ENCODE results near the gene CRHR2. TPM values are rescaled to one million over a fixed set of nuclear protein-coding genes. Genes with fewer than 3 reads are reported as not detected.

Gene CRHR2
- total RNA-seq, 1 experiment from 2014 or later, result 0.22 TPM

- Mint-ChIP-seq H3K27me3 (ENCODE audit: low read depth) (no peaks in the 10 kb centered on the region), H3K27ac (no peak overlapping the region), H3K36me3 (peaks cover 52% of the 10 kb centered on the region), H3K4me3 (no peak overlapping the region), H3K9me3 (no peaks in the 10 kb centered on the region), H3K4me1 (no peaks in the 10 kb centered on the region)
- DNase-seq (ENCODE audit: low spot score) (no peak), ATAC-seq (no peak)
- ChIA-PET CTCF (interaction anchor here (1.3 kb wide), 1 partner anchor 48 kb away, joined by 3 read pairs; the partner anchor contains the start of gene CRHR2), POLR2A (no interaction called here)
- no peak for TF ChIP-seq ZNF121 (CRISPR knock-in tag; IDR thresholded peaks at IDR 0.05)
- no peak for TF ChIP-seq HMGA2 (CRISPR knock-in tag; IDR thresholded peaks at IDR 0.05)
- TF ChIP-seq OVOL2 (CRISPR knock-in tag; IDR thresholded peaks at IDR 0.05; ENCODE audit: borderline replicate concordance), result no peak
- no peak for TF ChIP-seq ZNF671 (CRISPR knock-in tag; IDR thresholded peaks at IDR 0.05)
- TF ChIP-seq FOXP4 (CRISPR knock-in tag; IDR thresholded peaks at IDR 0.05), result no peak
- no peak for TF ChIP-seq KAT7 (CRISPR knock-in tag; IDR thresholded peaks at IDR 0.05; ENCODE audit: borderline replicate concordance)
- TF ChIP-seq CBFB (CRISPR knock-in tag; IDR thresholded peaks at IDR 0.05; ENCODE audit: low read depth), result no peak
- TF ChIP-seq ZNF219 (CRISPR knock-in tag; IDR thresholded peaks at IDR 0.05; ENCODE audit: borderline replicate concordance), result no peak
- no peak for TF ChIP-seq CDX4 (CRISPR knock-in tag; IDR thresholded peaks at IDR 0.05; ENCODE audit: borderline replicate concordance)
- no peak for TF ChIP-seq MYBL2 (CRISPR knock-in tag; IDR thresholded peaks at IDR 0.05)
- no peak for TF ChIP-seq ZBTB21 (CRISPR knock-in tag; IDR thresholded peaks at IDR 0.05; ENCODE audit: borderline replicate concordance)
- no peak for TF ChIP-seq ETV6 (CRISPR knock-in tag; IDR thresholded peaks at IDR 0.05)
- no peak for TF ChIP-seq SMAD3 (CRISPR knock-in tag; IDR thresholded peaks at IDR 0.05; ENCODE audit: borderline replicate concordance)
- TF ChIP-seq GRHL2 (CRISPR knock-in tag; IDR thresholded peaks at IDR 0.05; ENCODE audit: insufficient replicate concordance, severe bottlenecking), result no peak
- no peak for TF ChIP-seq MLX (CRISPR knock-in tag; IDR thresholded peaks at IDR 0.05)
These were observed 47.5 kb downstream of the CRHR2 start for GRCh38 chr7:30634634-30635201.

GRCh38 chr7:30634193-30634626 is 48.0 kb downstream of the CRHR2 start:
- no peak for DNase-seq (ENCODE audit: low spot score)
- POLR2A ChIA-PET, result no interaction called here
- Mint-ChIP-seq H3K36me3 (peaks cover 56% of the 10 kb centered on the region), H3K4me3 (no peak overlapping the region), H3K9me3 (no peaks in the 10 kb centered on the region), H3K27me3 (ENCODE audit: low read depth) (no peaks in the 10 kb centered on the region), H3K4me1 (no peaks in the 10 kb centered on the region), H3K27ac (no peak overlapping the region)
- no peak for ATAC-seq
- CTCF ChIA-PET, result interaction anchor here (1.3 kb wide), 1 partner anchor 48 kb away, joined by 3 read pairs; the partner anchor contains the start of gene CRHR2
- TF ChIP-seq SMAD4 (CRISPR knock-in tag; IDR thresholded peaks at IDR 0.05), result no peak
- TF ChIP-seq ZNF281 (CRISPR knock-in tag; IDR thresholded peaks at IDR 0.05), result no peak
- no peak for TF ChIP-seq CTCF (IDR thresholded peaks at IDR 0.05)
- TF ChIP-seq ZNF121 (CRISPR knock-in tag; IDR thresholded peaks at IDR 0.05), result no peak
- TF ChIP-seq ATF2 (CRISPR knock-in tag; IDR thresholded peaks at IDR 0.05; ENCODE audit: borderline replicate concordance, low read depth), result no peak
- TF ChIP-seq STAT6 (CRISPR knock-in tag; conservative IDR thresholded peaks at IDR 0.05; ENCODE audit: low read depth), result no peak
- no peak for TF ChIP-seq ZSCAN18 (CRISPR knock-in tag; IDR thresholded peaks at IDR 0.05)
- no peak for TF ChIP-seq ZNF219 (CRISPR knock-in tag; IDR thresholded peaks at IDR 0.05; ENCODE audit: borderline replicate concordance)
